Measurements from ENCODE around the gene SIT1. TPM values are rescaled to one million over a fixed set of nuclear protein-coding genes. Genes with fewer than 3 reads are reported as not detected.

Gene SIT1, protein sequence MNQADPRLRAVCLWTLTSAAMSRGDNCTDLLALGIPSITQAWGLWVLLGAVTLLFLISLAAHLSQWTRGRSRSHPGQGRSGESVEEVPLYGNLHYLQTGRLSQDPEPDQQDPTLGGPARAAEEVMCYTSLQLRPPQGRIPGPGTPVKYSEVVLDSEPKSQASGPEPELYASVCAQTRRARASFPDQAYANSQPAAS
- total RNA-seq, result 10 to 100 TPM; 74.6 to 75.8 TPM

- ChIA-PET POLR2A (interaction anchor here (0.6 to 4.6 kb wide), 9 partner anchors 7 to 82 kb away, joined by 3 to 43 read pairs (median 6); partner anchors contain the start of genes ARHGEF39, CCDC107, CREB3 and RMRP), CTCF (interaction anchor here (0.8 to 6.2 kb wide), 9 partner anchors 7 to 84 kb away, joined by 3 to 82 read pairs (median 5); partner anchors contain the start of genes CCDC107, CREB3, RMRP and TLN1)
- Mint-ChIP-seq H3K4me1 (ENCODE audit: low read depth) (peaks cover 49% of the 10 kb centered on the region), H3K4me3 (peak within 1 kb of the TSS; percentile 93), H3K27me3 (no peaks in the 10 kb centered on the region), H3K27ac (peak within 1 kb of the TSS; percentile 96), H3K36me3 (peaks cover 10% of the 10 kb centered on the region), H3K9me3 (no peaks in the 10 kb centered on the region)
- intact Hi-C loops (cut with micrococcal nuclease), result no loop called here
- peak; percentile 61 for DNase-seq
These were observed at the start of gene SIT1 for GRCh38 chr9:35650341-35651158. Gene SIT1, minus strand, starts transcription at chr9:35650931. Its CDS starts 78 bp downstream, at chr9:35650853.

GRCh38 chr9:35700031-35700430 is 49.3 kb upstream of the SIT1 start:
- intact Hi-C loops (cut with micrococcal nuclease), result no loop called here
- POLR2A ChIA-PET, result no interaction called here
- peaks cover 2% of the 10 kb centered on the region for H3K4me1 Mint-ChIP-seq (ENCODE audit: low read depth)
- no peak overlapping the region for H3K27ac Mint-ChIP-seq
- no peaks in the 10 kb centered on the region for H3K9me3 Mint-ChIP-seq
- DNase-seq, result no peak
- no peaks in the 10 kb centered on the region for H3K27me3 Mint-ChIP-seq
- no peak overlapping the region for H3K4me3 Mint-ChIP-seq
- CTCF ChIA-PET, result no interaction called here
- peaks cover 46% of the 10 kb centered on the region for H3K36me3 Mint-ChIP-seq

DNA sequence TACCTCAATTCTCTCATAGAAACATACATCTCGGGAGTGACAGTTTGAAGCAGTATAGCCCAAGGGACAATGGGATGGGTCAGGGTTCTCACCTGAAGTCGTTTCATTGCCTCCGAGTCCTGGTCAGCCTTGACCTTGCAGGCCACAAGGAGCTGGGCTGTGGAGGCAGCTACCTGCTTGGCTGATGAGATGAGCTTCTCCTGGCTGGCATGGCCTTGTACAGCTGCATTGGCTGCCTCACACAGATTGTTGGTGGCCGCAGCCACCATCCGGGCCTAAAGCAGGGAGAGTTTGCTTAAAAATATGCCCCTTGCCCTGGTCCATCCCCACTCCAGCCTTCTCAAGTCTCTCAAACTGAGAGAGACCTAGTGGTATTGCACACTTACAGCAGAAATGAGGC is 47.5 kb upstream of the SIT1 start:
- H3K4me1 Mint-ChIP-seq (ENCODE audit: low read depth), result peaks cover 2% of the 10 kb centered on the region
- H3K4me3 Mint-ChIP-seq, result no peak overlapping the region
- no peaks in the 10 kb centered on the region for H3K27me3 Mint-ChIP-seq
- no peak overlapping the region for H3K27ac Mint-ChIP-seq
- peaks cover 28% of the 10 kb centered on the region for H3K36me3 Mint-ChIP-seq
- CTCF ChIA-PET, result interaction anchor here (3.0 to 6.9 kb wide), 5 partner anchors 10 to 86 kb away, joined by 28 to 82 read pairs (median 30); partner anchors contain the start of genes CREB3 and TLN1
- no peaks in the 10 kb centered on the region for H3K9me3 Mint-ChIP-seq
- POLR2A ChIA-PET, result no interaction called here
- intact Hi-C loops (cut with micrococcal nuclease), result loop anchor here (5.0 kb wide), 1 partner anchor 41 kb away; the partner anchor contains the start of genes CCDC107 and RMRP
- no peak for DNase-seq

- H3K4me1 Mint-ChIP-seq (ENCODE audit: low read depth), result peaks cover 2% of the 10 kb centered on the region
- intact Hi-C loops (cut with micrococcal nuclease), result loop anchor here (5.0 kb wide), 1 partner anchor 40 kb away; the partner anchor contains the start of genes CCDC107 and RMRP
- no peak for DNase-seq
- no peak overlapping the region for H3K27ac Mint-ChIP-seq
- H3K4me3 Mint-ChIP-seq, result no peak overlapping the region
- no peaks in the 10 kb centered on the region for H3K9me3 Mint-ChIP-seq
- peaks cover 22% of the 10 kb centered on the region for H3K36me3 Mint-ChIP-seq
- ChIA-PET CTCF (interaction anchor here (1.2 to 6.9 kb wide), 17 partner anchors 9 to 116 kb away, joined by 3 to 82 read pairs (median 26); partner anchors contain the start of genes ARHGEF39, CCDC107, CREB3 and RMRP), POLR2A (no interaction called here)
- H3K27me3 Mint-ChIP-seq, result no peaks in the 10 kb centered on the region
These were observed 46.8 kb upstream of the SIT1 start for GRCh38 chr9:35697486-35697885.

DNA sequence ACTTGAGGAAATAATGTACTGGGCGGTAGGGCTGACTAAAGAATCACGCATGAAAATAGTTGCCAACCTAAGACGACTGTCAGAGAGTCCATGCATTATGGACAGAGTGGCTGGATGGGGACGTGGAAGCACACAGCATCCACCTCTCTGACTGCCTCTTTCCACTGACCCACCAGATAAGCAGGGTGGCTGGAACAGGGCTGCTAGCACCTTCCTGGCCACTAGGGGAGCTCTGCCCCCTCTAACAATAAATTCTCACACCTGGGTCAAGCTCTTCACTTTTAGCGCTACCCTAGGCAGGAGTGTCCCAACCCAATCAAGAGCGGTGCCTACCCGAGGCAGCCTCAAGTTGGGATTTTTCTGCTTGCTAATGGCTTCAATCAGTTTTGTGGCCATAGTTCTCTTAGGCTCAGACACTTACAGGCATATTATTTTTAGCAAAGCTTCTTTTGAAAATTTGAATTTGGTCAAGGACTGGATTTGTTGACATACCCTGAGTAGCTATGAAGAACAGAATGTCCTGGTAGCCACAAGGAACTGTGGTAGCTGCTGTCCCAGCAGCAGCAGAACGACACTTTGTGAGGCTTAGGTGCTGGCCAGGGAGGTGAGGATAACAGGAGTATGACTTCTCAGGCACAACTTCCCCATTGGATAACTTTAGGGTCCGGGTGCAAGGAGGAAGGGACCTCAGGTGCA is 45.9 kb upstream of the SIT1 start:
- H3K27ac Mint-ChIP-seq, result no peak overlapping the region

DNA sequence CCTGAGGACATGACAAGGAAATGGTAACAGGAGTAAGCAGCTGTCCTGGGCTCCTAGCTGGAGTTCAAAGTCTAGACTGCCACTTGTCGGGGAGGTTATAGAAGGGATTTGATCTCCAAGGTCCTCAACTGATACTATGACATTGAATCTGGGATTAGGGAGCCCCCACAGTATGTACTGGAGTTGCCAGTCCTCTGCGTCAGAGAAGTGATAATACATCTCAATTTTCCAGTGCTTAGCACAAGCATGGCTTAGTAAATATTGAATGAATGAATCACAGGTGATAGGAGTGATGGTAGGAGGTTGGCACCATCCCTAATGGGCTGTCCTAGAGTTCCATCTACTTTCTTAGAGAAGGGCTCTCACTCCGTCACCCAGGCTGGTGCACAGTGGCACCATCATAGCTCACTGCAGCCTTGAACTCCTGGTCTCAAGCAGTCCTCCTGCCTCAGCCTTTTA is 45.2 kb upstream of the SIT1 start:
- Mint-ChIP-seq H3K9me3 (no peaks in the 10 kb centered on the region), H3K4me3 (no peak overlapping the region), H3K27me3 (no peaks in the 10 kb centered on the region), H3K4me1 (ENCODE audit: low read depth) (peaks cover 6% of the 10 kb centered on the region), H3K36me3 (peaks cover 22% of the 10 kb centered on the region), H3K27ac (no peak overlapping the region)
- ChIA-PET CTCF (interaction anchor here (0.9 to 6.9 kb wide), 33 partner anchors 8 to 186 kb away, joined by 3 to 82 read pairs (median 9); partner anchors contain the start of genes ARHGEF39, CA9, CCDC107 and CD72), POLR2A (interaction anchor here (1.0 to 1.5 kb wide), 5 partner anchors 21 to 60 kb away, joined by 3 to 6 read pairs (median 4); partner anchors contain the start of genes CCDC107 and TLN1)
- intact Hi-C loops (cut with micrococcal nuclease), result loop anchor here (5.0 kb wide), 1 partner anchor 39 kb away; the partner anchor contains the start of genes CCDC107 and RMRP
- no peak for DNase-seq

More for the DNA sequence above, 45.9 kb upstream of the SIT1 start:
- Mint-ChIP-seq H3K36me3 (peaks cover 22% of the 10 kb centered on the region), H3K4me3 (no peak overlapping the region), H3K27me3 (no peaks in the 10 kb centered on the region), H3K4me1 (ENCODE audit: low read depth) (peaks cover 2% of the 10 kb centered on the region), H3K9me3 (no peaks in the 10 kb centered on the region)
- intact Hi-C loops (cut with micrococcal nuclease), result loop anchor here (5.0 kb wide), 1 partner anchor 39 kb away; the partner anchor contains the start of genes CCDC107 and RMRP
- CTCF ChIA-PET, result interaction anchor here (0.6 to 6.9 kb wide), 40 partner anchors 8 to 1303 kb away, joined by 3 to 82 read pairs (median 7); partner anchors contain the start of genes ARHGEF39, CA9, CCDC107 and CD72
- peak; percentile 71 for DNase-seq
- POLR2A ChIA-PET, result interaction anchor here (1.0 to 1.5 kb wide), 5 partner anchors 20 to 60 kb away, joined by 3 to 6 read pairs (median 4); partner anchors contain the start of genes CCDC107 and TLN1

GRCh38 chr9:35691757-35692301 is 41.1 kb upstream of the SIT1 start:
- peaks cover 6% of the 10 kb centered on the region for H3K36me3 Mint-ChIP-seq
- no peaks in the 10 kb centered on the region for H3K9me3 Mint-ChIP-seq
- no peak overlapping the region for H3K27ac Mint-ChIP-seq
- intact Hi-C loops (cut with micrococcal nuclease), result no loop called here
- no peak for DNase-seq
- H3K4me1 Mint-ChIP-seq (ENCODE audit: low read depth), result peaks cover 23% of the 10 kb centered on the region
- ChIA-PET CTCF (interaction anchor here (1.4 to 5.2 kb wide), 4 partner anchors 31 to 80 kb away, joined by 3 to 20 read pairs (median 7); no protein-coding TSS in a partner anchor), POLR2A (interaction anchor here (1.5 kb wide), 1 partner anchor 35 kb away, joined by 5 read pairs; no protein-coding TSS in a partner anchor)
- H3K4me3 Mint-ChIP-seq, result peak overlapping the region; percentile 75
- H3K27me3 Mint-ChIP-seq, result no peaks in the 10 kb centered on the region

DNA sequence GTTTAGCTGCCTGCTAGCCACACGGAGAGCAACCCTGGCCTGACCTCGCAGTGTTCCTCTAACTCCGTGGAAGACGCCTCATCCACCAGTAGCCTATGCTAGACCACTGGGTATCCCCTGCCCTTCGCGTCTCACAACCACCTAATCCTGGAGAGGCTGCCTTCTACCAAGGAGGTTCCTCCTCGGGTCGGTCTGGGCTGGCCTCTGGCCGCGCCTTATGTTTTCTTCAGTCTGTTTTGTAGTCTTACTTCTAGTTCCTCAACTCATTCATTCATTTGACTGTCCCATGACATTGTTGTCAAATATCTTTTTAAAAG is 40.6 kb upstream of the SIT1 start:
- Mint-ChIP-seq H3K36me3 (peaks cover 1% of the 10 kb centered on the region), H3K4me1 (ENCODE audit: low read depth) (peaks cover 21% of the 10 kb centered on the region), H3K27me3 (no peaks in the 10 kb centered on the region), H3K27ac (peak overlapping the region; percentile 49), H3K9me3 (no peaks in the 10 kb centered on the region), H3K4me3 (peak overlapping the region; percentile 75)
- intact Hi-C loops (cut with micrococcal nuclease), result no loop called here
- CTCF ChIA-PET, result interaction anchor here (1.4 to 5.2 kb wide), 5 partner anchors 33 to 80 kb away, joined by 3 to 21 read pairs (median 7); partner anchors contain the start of genes CCDC107 and RMRP
- POLR2A ChIA-PET, result interaction anchor here (1.5 kb wide), 2 partner anchors 33 to 35 kb away, joined by 5 to 8 read pairs; partner anchors contain the start of genes CCDC107 and RMRP
- DNase-seq, result no peak

GRCh38 chr9:35690614-35691333 is 40.0 kb upstream of the SIT1 start:
- CTCF ChIA-PET, result interaction anchor here (1.4 to 5.2 kb wide), 5 partner anchors 32 to 79 kb away, joined by 3 to 21 read pairs (median 7); partner anchors contain the start of genes CCDC107 and RMRP
- DNase-seq, result peak; percentile 56
- peak overlapping the region; percentile 75 for H3K4me3 Mint-ChIP-seq
- H3K27ac Mint-ChIP-seq, result no peak overlapping the region
- intact Hi-C loops (cut with micrococcal nuclease), result no loop called here
- H3K9me3 Mint-ChIP-seq, result no peaks in the 10 kb centered on the region
- POLR2A ChIA-PET, result interaction anchor here (1.2 to 1.5 kb wide), 4 partner anchors 33 to 44 kb away, joined by 4 to 8 read pairs (median 4); partner anchors contain the start of genes CCDC107 and RMRP
- H3K4me1 Mint-ChIP-seq (ENCODE audit: low read depth), result peaks cover 21% of the 10 kb centered on the region
- no peaks in the 10 kb centered on the region for H3K27me3 Mint-ChIP-seq
- no peaks in the 10 kb centered on the region for H3K36me3 Mint-ChIP-seq

- no peaks in the 10 kb centered on the region for H3K27me3 Mint-ChIP-seq
- ChIA-PET POLR2A (interaction anchor here (1.2 to 1.5 kb wide), 3 partner anchors 32 to 44 kb away, joined by 4 to 8 read pairs (median 4); partner anchors contain the start of genes CCDC107 and RMRP), CTCF (interaction anchor here (1.5 to 5.2 kb wide), 4 partner anchors 32 to 79 kb away, joined by 4 to 21 read pairs (median 14); partner anchors contain the start of genes CCDC107 and RMRP)
- no peaks in the 10 kb centered on the region for H3K9me3 Mint-ChIP-seq
- H3K27ac Mint-ChIP-seq, result no peak overlapping the region
- no peak for DNase-seq
- H3K4me1 Mint-ChIP-seq (ENCODE audit: low read depth), result peaks cover 21% of the 10 kb centered on the region
- intact Hi-C loops (cut with micrococcal nuclease), result no loop called here
- peak overlapping the region; percentile 75 for H3K4me3 Mint-ChIP-seq
- H3K36me3 Mint-ChIP-seq, result no peaks in the 10 kb centered on the region
These were observed 39.5 kb upstream of the SIT1 start for GRCh38 chr9:35690294-35690613.
